GM21619 (cell line): Measurements from ENCODE around the gene ISG15.
"Not testable (repeated sequence)": the region's sequence is repeated elsewhere in the genome, so short reads cannot be mapped to it uniquely, and the experiment has no call there.

Source experiments
- ATAC-seq: cut with Tn5 transposase; IDR thresholded peaks from one replicate; pipeline ENCODE4 v1.9.1; 2021; ENCODE audit not compliant: unreplicated experiment

Gene ISG15

DNA sequence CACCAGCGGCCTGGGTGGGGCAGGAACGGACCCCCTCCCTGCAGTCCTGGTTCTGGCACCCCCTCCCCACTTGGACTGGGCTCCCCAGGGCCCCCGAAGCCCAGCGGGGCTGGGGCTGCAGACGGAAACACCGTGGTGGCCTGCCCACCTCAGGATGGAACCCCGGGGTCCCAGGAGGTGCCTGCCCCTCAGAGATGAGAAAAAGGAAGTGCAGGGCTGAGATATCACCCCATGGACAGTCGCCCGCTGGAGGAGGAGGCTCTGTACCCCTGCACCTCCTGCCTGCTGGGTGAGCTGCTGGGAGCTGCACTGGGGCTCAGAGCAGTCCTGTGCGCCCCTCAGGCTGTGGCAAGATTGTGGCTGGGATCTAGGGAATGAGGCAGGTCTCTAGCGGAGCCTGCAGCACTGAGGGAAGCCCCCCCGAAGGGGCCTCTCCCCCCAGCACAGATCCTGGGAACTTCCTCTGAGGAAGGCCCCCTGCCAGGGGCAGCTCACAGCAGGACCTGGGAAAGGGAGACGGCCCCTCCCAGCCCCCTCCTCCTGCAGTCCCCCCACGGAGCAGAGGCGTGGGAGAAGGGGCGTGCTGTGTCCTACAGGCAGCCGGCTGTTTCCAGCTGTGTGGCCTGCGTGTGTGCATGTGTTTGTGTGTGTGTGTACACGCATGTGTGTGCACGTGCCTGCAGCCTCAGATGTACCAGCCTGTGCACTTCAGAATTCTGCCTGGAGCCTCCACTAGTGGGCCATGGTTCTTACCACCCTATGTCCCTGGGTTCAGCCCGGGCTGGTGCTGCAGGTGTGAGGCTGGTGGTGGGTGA is 13.5 kb downstream of the ISG15 start:
- ATAC-seq = no peak

DNA sequence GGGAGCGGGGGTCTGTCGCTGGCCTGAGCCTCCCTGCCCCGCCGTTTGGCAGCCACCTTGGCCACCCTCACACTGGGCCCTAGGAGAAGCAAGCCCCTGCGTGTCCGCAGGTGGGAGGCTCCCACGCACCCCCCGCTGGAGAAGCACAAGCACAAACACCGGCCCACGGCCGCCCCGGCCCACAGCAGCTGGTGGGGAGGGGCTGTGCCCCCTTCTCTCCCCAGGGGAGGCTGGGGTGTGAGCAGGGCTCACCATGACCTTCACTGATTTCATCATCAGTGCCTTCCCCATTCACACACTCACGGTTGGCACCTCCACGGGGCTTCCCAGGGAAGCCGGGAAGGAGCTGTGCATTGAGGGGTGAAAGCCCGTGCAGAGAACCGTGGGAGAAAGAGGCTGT is 14.5 kb downstream of the ISG15 start:
- no peak for ATAC-seq

GRCh38 chr1:1030867-1031658 is 17.8 kb downstream of the ISG15 start:
- not testable (repeated sequence) for ATAC-seq

DNA sequence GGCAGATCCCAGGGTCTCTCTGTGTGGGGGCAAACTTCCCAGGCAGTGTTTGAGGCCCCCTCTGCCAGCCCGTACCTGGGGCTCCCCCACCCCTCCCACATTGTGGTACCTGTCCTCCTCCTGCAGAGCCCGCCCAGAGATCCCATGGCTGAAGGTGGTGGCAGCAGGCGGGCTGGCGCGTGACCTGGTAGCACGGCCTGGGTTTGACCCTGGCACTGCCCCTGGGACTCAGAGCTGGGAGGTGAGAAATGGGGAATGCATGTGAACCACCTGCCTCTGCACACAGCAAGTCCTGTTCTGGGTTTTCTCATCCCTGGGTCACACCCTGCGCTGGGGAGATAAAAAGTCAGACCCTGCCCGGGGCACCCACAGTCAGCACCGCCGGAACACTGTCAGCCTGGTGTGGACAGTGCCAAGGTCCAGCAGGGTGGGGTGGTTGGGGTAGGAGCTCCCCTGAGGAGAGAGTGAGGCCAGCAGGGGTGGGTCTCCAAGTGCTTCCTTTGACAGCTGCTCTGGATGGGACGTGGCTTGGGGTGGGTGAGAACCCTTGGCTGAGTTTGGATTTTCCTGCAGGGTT is 18.4 kb downstream of the ISG15 start:
- ATAC-seq = no peak

DNA sequence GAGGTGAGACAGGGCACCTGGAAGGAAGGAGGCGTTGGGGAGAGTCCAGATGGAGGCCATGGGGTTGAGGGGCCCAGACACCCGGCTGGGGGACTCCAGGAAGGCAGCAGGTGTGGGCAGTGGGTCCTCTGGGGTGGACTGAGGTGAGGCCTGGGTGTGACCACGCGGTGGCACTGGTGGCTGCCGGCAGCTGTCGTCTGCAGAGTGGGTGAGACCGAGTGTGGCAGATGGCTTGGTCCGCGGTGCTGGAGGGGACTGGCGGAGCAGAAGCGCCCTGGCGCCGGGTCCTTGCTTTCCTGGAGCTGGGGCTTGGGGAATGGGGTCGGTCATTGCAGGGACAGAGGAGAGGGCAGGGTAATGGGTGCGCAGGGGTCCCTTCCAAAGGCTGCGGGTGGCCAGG is 19.1 kb downstream of the ISG15 start:
- ATAC-seq = no peak

- peak; percentile 79 for ATAC-seq
Observed at GRCh38 chr1:1033009-1033587, 19.8 kb downstream of the ISG15 start.

DNA sequence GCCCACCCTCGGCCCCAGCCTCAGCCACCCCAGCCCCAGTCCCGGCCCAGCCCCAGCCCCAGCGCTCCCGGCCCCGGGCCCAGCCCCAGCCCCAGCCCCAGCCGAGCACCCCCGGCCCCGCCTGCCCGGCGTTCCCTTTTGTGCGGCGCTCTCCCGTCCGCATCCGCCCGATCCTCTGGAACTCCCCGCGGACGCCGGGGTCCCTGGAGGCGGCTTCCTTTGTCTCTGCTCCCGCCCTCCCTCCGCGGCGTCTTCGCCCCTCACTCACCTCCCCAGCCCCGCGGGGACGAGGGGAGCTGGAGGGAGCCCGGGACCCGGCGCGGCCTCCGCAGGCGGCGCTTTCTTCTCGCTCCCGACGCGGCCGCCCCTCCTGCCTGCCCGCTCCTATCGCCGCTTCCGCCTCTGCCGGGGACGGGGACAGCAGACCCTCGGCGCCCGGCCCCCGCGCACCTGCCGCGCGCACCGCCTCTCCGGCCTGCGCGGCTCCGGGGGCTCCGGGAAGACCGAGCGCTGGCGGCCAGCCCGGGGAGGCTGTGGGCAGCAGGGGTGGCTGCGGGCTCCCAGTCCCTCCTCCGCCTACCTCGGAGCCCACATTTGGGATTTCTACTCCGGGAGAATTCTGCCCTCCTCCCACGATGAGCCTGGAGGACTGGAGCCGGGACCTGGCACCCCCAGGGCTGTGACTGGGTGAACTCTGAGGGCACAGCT is 20.6 kb downstream of the ISG15 start:
- no peak for ATAC-seq

GRCh38 chr1:1034439-1034781 is 21.1 kb downstream of the ISG15 start:
- no peak for ATAC-seq

GRCh38 chr1:1035291-1035943 is 22.1 kb downstream of the ISG15 start:
- ATAC-seq = no peak

DNA sequence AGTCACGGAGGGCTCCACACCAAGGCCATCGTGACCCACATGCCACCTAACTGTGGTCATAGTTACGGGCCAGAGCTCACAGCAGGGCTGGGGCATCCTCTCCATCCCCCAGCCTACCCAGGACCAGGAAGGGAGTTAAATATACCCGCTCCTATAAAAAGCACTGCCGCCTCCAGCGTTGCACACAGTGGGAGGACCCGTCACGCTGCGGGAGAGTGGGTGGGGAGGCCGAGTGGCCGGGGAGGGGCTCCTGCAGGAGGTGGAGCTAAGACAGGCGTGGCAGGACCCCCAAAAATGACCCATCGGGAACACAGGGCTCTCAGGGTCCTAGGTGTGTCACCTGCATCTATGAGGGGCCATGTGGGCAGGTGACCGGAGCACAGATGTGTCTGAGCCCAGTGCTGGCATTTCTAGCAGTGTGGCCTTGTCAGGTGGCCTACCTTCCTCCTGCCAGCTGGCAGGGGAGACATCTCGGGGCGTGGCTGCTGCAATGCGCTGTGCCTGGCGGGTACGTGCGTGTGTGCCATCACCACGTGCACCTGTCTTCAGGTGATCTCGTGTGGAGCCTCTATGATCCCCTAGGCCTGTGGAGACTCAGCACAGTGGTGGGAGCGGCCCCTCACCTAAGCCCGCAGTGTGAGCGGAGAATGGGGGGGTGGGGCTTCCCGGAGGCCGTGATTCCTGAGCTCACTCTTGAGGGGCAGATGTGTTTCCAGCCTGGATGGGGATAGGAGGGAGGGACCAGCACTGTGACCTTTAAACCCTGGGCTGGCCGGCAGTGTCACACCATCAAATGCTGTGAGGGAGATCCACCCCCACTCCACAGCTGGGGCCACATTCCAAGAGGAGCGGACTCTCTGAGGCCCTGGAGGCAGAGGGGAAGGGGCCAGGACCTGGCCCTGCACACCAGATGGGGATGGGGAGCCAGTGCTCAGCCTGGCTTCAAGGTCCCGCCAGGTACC is 24.4 kb downstream of the ISG15 start:
- no peak for ATAC-seq

GRCh38 chr1:1038694-1039093 is 25.4 kb downstream of the ISG15 start:
- ATAC-seq = peak; percentile 50

DNA sequence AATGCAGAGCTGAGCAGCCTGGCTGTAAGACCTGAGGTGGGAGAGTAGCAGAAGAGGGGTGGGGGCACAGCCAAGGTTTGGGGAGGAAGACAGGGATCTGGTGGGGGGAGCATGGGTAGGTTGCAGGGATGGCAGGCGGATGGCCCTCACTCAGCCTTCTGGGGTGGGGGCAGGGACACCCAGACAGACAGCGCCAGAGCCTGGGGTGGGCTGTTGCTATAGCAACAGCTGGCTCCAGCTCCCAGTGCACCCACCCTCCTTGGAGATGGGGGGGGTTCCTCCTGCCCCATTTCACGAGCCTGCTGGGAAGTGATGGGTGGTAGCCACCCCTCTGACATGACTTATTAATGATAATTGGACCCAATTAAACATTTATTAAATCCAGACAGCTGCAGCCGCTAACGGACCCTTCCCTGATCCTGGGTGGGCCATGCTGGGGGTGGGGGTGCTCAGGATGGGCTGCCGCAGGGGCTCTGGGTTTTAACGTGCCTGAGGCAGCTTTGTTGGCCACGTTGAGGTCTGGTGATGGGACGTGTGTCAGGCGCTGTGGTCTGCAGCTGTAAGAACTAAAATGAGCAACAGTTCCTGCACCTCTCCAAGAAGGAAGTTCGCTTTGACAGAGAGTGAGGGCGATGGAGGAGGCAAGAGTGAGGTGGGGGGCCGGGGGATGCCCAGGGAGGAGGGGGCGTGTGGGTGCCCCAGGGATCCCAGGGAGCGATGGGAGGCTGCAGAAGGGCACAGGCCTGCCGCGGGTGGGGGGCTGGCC is 26.0 kb downstream of the ISG15 start:
- ATAC-seq = no peak

GRCh38 chr1:1040004-1040991 is 27.0 kb downstream of the ISG15 start:
- no peak for ATAC-seq

- ATAC-seq = no peak
Observed at GRCh38 chr1:1041092-1041523, 27.8 kb downstream of the ISG15 start.

DNA sequence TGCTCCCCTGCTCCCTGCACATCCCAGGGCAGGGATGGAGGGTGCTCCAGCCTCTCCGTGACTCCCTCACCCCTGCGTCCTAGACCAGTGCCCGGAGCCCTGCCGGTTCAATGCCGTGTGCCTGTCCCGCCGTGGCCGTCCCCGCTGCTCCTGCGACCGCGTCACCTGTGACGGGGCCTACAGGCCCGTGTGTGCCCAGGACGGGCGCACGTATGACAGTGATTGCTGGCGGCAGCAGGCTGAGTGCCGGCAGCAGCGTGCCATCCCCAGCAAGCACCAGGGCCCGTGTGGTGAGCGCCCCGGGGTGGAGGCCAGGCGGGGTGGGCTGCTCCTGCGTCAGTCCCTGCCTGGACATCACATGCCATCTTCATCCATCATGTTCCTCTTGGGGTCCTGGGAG is 28.6 kb downstream of the ISG15 start:
- no peak for ATAC-seq

GRCh38 chr1:1042835-1043234 is 29.5 kb downstream of the ISG15 start:
- no peak for ATAC-seq

DNA sequence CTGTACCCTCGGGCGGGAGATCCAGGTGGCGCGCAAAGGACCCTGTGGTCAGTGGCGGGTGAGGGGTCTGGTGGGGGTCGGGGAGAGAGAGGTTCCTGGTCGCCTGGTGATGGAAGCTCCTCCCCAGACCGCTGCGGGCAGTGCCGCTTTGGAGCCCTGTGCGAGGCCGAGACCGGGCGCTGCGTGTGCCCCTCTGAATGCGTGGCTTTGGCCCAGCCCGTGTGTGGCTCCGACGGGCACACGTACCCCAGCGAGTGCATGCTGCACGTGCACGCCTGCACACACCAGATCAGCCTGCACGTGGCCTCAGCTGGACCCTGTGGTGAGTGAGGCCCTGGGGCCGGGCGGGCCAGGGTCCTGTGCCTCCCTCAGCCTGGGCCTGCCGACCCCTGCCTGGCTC is 30.1 kb downstream of the ISG15 start:
- no peak for ATAC-seq
